Kidney capillary endothelial cell (primary cell): ENCODE data around the gene DNM1L.

ENCODE experiments used
- DNase-seq: peaks from one replicate; pipeline ENCODE4 v3.0.0-alpha.2; 2018; ENCODE audit warnings: low spot score

Gene DNM1L

DNA sequence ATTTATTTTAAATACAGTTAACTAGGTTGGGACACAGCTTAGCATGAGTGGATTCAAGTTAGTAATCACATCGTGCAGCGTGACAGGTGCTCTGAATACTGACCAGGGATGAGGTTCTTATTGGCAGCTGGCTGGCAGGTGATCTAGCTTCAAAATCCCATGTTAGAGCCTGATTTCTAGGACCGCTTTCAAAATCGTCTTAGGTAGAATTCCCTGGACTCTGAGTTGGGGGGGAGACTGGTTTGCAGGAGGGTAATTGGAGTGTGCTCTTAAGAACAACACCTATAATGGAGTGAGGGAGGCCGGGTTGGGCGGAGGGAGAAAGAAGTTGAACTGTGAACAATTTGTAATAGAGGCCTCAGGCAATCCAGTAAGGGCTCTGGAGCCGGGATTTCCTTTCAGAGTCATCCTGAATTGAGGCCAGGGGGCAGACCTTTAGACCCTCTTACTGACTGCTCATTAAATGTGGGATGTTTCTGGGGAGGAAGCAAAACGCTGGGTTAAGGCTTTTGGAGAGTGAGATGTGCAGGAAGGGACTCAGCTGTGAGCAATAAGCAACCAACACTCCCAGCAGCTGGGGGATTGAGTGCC, 77.5 kb downstream of the DNM1L start:
- DNase-seq, result peak; percentile 11

DNA sequence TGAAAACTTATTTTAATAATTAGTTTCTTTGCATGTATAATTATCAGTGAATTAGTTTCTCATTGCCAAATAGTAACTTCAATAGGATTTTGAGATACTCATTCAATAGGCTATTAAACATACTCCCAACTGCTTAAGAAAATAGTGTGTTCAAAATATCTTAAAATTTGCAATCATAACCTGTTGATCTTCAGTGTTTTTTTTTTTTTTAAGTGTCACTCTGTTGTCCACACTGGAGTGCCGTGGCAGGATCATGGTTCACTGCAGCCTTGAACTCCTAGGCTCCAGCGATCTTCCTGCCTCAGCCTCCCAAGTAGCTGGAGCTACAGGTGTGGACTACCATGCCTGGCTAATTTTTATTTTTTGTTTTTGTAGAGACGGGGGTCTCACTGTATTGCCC, 78.1 kb downstream of the DNM1L start:
- DNase-seq, result no peak

DNA sequence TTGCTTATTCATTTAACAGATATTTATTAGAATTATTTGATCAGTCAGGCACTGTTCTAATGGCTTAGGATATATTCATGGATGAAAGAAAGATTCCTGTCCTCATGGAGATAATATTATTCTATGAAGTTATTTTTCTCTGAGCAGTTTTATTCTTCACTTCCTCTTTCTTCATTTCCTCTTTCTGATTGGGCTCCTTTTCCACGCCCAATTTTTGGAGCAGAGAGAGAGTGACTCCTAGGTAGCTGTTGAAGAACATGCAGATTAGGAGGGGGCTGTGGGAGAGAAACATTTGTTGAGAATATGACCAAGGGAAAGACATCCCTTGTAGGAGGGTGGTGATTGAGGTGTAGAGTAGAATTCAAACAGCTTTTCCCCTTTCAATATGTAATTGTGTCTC, 82.6 kb downstream of the DNM1L start:
- DNase-seq, result no peak

DNA sequence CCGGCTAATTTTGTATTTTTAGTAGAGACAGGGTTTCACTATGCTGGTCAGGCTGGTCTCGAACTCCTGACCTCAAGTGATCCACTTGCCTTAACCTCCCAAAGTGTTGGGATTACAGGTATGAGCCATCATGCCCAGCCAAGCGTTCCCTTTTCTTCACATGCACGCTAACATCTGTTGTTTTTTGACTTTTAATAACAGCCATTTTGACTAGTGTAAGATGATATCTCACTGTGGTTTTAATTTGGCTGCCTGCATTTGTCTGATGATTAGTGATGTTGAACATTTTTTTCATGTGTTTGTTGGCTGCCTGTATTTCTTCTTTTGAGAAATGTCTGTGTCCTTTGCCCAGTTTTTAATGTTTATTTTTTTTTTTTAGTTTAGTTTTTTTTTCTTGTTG, 86.8 kb downstream of the DNM1L start:
- DNase-seq, result no peak

DNA sequence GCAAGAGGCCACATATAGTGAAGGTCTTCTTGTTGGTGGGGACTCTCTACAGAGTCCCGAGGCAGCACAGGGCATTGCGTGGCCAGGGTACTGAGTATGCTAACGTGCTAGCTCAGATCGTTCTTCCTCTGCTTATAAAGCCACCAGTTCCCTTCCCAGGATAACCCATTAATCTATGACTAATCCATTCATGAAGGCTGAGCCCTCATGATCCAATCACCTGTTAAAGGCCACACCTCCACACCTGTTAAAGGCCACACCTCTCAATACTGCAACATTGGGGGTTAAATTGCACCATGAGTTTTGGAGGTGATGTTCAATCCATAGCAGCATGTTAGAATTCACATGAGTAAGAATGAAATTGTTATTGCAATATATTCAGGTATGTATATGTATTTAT, 89.4 kb downstream of the DNM1L start:
- DNase-seq, result no peak

DNA sequence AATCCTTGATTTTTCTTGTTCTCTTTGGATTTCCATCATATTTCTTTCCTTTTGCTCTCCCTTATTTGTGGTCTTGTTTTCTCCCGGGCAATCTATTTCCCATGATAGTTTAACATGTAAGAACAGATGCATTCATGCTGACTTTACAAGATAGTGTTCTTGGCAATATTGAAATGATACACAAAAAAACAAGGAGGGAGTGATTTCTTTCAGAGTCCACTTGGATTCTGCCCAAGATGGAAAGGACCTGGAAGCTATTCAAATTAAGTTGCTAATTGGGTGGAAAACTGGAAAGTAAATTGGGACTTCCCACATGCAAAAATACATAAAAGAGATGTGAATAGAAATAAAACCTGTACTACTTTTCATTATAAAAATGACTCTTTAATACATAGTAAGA, 91.0 kb downstream of the DNM1L start:
- DNase-seq, result no peak

DNA sequence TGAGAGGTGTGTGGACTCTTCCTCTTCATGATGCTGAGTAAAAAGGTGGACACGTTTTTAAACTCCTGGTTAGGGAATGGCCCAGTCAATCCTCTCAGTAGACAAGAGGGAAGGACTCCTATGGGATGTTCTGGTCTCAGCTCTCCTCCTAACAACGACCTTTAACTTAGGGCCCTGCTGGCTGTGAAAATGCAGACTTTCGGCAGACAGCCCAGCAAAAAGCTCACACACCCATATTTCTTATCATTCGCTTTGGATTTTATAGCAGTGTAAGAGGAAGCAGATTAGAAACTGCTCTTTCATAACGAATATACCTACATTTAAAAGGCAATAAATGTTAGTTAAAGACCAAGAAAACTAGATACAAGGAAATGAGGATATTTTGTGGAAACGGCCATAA, 94.6 kb downstream of the DNM1L start:
- no peak for DNase-seq

DNA sequence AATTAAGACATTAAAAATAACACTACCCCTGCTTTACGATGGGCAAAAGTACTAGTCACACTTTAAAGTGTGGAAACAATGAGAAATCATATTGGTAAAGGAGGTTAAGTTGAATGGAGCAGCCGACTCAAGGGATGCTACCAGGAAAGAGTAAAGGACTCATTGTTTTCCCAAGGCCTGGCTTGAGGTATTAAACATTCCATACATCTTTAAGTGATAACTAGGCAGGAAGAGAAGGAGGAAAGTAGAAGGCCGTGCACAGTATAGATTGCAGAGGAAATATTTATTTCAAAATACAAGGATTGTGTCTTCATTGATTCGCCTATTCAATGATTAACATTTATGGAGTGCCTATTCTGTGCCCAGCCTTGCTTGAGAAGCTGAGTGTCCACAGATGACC, 97.2 kb downstream of the DNM1L start:
- no peak for DNase-seq

DNA sequence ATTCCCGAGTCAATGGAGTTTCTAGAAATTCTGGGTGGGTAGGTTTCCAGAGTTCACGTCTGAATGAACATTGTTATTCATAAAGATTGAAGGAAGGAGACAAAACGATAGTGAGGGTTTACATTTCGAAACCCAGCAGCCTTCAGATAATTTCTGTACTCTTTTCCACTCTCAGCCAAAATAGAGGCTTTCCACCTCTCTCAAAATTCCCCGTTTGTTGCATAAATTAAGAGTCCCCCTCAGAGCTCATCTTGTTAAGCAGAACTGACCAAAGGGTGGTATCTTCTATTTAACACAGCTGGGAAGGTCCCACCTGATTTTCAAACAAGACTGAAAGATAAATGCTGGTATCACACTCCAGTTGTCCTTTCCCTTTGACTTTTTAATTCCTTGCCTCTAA, 98.1 kb downstream of the DNM1L start:
- no peak for DNase-seq

DNA sequence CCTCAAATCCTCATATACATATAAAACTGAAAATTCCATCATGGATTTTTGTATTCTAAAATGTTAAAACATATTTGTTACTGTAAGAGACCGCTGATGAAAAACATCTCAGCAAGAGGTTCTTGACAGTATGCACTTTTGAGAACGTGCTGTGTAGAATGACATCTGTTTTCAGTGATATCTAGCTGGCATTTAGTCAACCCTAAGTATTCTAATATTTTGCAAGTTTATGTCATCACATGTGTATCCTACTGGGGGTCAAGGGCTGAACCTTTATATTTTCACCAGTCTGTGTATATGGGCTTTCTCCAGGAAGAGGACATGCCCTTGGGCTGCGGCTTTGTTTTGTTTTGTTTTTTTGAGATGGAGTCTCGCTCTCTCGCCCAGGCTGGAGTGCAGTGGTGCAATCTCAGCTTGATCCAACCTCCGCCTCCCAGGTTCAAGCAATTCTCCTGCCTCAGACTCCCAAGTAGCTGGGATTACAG, 98.6 kb downstream of the DNM1L start:
- no peak for DNase-seq

DNA sequence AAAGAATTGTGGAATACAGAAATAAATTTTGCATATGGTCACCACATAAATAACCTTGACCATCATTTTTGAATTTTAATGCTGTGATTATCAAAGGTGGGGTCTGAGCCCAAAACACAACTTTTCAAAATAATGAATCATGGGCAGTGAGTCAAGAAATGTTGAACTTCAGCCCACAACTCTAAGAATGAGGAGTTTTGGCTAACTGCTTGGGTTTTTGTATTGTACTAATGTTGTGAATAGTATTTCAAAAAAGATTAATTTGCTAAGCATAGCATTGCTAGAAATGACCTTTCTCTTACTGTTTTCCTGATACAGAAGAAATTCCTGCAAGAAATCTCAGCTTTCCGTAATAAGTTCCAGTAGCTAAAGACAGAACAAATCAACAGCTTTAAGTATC, 101.0 kb downstream of the DNM1L start:
- no peak for DNase-seq

DNA sequence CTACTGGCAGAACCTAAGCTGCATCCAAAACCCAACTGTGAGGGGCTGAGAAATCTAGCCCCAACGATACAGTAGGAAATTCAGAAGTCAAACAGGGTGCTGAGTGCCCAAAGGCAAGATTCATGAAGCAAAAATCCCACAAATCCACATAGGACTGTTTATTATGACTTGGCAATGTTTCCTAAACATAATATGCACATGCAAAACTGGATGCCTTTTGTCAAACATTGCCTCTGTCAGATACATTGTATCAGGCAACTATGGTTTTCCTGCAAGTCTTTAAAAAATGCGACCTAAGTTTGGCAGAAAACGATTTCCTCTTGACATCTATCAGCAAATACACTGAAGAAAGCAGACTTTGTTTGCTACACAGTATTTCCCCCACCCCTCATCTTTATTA, 103.9 kb downstream of the DNM1L start:
- DNase-seq, result no peak

DNA sequence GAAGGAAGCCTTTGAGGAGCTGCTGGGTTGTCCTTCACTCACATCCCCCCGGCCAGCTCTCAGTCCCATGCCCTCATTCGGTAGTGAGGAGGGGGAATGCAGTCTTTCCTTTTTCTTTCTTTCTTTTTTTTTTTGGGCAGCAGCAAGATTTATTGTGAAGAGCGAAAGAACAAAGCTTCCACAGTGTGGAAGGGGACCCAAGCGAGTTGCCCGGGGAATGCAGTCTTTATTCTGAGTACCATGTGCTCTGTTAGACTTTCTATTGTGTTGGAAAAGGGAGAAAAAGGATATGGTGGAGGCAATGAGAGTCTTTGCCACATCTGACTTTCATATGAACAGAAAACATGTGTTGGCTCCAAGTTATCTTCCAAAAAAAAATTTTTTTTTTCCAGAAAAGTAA, 106.5 kb downstream of the DNM1L start:
- DNase-seq, result no peak

DNA sequence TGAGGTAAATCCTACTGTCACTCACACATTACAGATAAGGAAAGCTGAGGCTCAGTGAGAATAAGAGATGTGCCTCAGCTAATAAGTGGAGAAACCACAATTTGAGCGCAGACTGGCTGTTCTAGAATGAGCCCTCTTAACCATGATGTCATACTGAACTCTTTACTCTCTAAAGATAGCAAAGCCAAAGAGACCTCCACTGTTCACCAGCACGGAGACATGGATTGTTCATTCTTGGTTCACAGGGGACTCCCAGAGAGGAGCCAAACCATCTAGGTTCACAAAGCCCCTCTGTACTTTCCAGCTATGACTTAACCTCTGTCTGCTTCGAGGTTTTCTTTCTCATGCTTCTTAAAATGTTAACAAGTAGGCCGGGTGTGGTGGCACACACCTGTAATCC, 109.3 kb downstream of the DNM1L start:
- DNase-seq, result no peak

DNA sequence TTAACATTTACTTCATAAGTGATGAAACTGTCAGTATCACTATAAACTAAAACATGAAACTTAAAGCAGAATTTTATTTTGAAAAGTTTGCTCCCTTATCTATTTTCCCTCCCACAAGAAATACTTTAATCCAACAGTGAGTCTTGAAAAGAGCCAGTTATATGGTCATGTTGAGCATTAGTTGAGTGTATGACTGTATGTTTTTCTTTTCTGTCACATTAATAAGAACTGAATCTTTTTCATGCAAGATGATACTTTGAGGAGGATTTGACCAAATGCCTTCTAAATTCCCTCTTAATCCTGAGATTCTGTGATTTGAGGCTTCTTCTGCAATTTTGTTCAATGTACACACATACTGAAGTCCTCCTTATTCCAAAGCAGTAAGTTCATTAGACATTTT, 110.3 kb downstream of the DNM1L start:
- DNase-seq, result no peak

DNA sequence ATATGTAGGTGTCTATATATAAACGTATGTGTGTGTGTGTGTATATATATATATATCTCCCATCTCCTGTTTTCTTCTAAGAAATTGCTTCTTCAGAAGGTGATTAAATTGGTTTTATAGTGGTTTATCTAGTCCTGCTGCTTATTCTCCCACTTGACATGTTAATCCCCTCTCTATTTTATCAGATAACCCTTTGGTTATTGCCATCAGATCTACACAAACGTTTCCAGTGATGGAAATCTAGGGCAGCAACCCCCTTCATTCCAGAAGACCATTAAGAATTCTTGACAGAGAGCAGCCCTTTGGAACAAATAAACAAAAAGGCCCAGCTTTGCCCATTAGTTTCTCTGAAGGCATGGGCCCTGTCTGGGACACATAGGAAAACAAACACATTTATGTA, 110.8 kb downstream of the DNM1L start:
- no peak for DNase-seq

DNA sequence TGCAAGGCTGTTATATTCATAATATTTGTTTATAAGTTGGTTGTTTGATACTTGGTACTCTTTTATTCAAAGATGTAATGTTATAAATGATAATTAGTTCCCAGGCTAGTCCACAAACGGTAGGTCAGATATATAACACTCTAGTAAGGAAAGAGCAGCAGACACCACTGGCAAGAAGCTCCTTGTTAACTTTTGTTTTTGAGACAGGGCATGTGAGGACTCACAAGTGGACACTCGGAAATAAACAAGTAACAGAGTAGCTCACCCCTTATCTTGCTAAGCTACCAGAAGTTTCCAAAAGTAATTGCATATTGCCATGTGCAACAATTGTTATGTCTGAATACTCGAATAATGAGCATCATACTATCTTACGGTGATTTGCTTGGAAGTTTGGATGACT, 115.2 kb downstream of the DNM1L start:
- no peak for DNase-seq
